HG02588 (cell line): Measurements from ENCODE around the gene POC1B.
A peak's percentile ranks its signal among the peaks of the same experiment; 100 is the strongest.

Source experiments
- ATAC-seq: cut with Tn5 transposase; IDR thresholded peaks from one replicate; pipeline ENCODE4 v1.9.1; 2021; ENCODE audit warnings: mild to moderate bottlenecking, moderate library complexity; ENCODE audit not compliant: unreplicated experiment

The POC1B gene

DNA sequence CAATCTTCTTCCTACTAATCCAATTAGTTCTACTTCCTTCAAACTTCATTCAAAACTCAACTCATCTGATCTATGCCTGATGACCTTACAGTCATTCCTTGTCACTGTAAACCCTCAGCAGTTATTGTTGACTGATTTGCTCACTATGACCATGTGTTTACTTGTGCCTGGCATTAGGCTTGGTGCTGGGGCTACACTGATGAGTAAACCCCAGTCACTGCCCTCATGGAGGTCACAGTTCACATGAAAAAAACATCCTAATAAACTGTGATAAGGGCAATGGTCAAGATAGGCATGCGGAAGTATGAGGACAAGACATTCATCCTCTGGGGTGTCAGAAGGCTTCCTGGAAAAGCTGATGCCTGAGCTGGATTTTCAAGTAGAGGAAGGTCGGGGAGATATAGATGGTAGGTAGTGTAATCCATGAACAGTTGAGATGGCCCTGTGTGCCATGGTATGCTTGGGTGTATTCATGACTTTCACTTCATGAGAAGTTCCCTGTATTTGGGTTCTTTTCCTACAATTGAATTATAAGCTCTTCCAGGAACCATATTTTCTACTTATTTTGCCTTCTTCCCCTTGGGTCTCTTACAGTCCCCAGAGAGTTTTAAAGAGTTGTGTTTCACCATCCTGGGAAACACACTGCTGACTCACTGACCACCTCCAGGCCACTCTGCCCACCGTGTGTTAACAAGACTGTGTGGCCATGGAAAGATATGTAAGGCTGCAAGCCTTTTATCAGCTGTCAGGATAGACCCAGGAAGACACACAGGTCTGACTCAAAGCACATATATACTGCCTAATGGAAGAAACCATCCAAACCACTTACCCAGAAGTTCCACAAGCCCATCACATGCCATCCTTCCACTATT lies 134.8 kb downstream of the POC1B start:
- no peak for ATAC-seq

DNA sequence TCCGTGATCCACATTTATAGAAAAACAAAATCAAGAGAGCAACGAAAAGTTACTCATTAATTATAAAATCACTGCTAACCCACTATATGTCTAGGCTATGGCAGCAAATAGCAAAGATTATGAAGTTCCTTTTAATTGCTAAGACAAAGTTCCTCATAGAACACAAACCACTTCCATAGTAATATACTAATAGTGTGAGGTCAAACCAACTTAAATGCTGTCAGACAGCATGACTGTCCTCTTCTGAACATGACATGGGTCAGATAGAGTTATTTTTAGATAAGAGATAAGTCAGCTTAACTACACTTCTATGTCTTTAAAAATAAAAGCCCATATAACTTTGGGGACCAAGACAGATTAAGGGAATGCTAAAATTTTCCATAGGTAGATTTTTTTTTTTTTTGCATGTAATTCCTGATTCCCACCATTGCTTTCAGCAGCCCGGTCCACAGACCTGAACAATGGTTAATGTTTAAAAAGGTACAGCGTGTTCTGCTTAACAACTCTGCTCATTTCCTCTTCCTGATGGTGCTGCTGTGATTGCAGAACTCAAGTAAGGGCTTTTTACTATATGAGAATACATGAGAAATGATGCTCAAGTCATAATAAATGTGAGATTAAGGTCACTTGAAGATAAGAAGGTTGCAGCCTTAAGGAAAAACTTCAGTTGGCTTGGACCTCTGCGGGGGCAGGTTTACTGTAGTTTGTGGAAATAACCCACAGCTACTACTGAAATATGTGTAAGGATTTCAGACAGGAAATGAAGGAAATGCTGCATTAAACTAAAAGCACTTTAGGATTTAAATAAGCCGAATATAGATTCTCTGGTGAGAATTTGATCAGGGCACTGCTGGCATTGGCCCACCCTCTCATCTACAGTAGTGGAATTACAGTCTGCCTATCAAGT lies 135.8 kb downstream of the POC1B start:
- peak; percentile 56 for ATAC-seq

DNA sequence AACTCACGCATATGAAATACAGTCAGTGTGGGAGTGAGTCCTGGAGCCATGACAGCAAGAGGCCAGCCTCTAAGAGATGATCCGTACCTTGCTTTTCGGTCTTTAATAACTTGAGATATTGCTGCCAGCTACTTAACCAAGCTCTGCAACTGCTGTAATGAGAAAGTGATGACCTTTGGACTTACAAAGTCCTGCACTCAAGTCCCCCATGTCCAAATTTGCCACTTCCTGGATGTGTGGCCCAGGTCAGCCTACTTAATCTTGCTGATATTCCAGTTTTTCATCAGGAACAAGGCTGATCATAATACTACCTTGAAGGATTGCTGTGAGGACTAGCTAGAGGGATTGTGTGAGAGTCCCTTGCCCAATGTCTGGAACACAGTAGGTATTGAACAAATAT lies 139.7 kb downstream of the POC1B start:
- no peak for ATAC-seq

DNA sequence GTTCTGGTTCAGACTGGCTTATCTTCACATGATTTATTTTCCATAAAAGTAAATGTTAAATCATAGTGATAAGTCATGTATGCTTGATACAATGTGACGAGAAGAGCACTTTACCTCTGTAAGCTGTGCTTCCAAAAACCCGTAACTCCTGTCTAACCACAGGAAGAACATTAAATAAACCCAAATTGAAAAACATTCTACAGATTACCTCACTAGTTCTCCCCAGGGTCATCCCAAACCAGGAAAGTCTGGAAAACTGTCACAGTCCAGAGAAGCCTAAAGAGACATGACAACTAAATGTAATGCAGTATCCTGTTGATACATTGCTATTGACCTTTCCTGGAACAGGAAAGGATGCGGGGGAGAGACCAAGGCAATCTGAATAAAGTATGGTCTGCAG lies 141.0 kb downstream of the POC1B start:
- ATAC-seq, result no peak

DNA sequence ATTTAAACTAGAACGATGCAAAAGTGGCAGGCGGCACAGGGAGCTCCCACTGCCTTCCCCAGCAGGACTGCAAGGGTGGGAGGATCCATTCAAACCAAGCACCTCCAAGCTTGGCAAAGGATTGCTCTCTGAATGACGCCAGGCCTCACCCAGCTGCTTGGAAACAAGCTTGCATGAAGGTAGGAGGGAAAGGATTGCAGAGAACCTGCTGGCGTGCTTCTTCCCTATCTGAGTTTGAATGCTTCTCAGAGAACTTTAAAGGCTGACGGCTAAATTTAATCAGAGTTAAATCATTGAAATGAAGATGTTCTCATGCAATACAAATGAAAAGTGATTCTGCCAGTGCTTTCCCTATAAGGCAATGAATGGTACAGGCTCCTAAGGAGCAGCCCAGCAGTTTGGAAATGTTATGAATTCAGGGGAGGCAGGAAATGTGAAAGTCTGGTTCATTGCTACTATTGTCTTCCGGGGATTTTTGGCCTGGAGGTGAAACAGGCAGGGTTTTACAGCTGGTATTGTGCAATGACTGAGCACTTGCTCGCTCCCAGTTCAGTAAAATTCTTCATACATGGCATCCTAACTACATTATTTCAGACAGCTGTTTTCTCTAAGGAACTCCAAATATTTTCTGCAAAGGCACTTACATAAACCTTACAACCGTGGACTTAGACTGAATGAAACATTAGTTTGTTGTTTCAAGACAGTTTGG lies 141.6 kb downstream of the POC1B start:
- ATAC-seq, result no peak

DNA sequence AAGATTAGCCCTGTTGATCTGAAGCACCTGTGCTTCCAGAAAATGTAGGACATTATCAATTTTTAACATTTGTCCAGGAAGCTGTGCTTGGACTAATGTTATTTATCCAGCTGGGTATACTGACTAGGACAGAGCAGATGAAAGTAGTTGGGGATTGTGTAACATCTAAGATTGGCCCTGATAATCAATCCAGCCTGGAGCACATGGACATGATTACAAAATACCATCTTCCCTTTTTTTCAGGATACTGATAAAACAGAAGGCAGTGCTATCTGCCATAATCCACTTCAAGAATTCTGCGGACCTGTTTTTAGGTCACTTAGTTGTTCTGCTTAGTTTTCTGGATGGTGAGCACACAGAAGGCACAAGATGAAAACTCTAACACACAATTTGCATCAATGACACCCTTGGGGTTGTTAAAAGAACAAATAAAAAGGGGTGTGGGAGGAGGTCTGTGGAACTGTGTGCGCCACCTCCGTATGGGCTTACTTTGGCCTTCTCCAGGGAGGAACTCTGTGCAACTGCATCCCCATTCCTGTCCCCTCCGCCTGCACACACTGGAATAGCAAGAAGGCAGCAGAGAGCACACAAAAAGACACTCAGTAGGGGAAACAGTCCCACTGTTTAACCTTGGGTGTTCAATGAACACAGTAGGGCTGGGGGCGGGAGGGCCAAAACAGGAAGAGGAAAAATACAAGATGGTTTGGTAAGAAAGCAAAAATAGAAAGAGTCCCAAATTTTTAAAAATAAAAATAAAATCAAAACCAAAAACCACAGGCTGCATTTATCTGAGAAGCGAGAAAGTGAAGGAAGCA lies 142.4 kb downstream of the POC1B start:
- ATAC-seq, result no peak

DNA sequence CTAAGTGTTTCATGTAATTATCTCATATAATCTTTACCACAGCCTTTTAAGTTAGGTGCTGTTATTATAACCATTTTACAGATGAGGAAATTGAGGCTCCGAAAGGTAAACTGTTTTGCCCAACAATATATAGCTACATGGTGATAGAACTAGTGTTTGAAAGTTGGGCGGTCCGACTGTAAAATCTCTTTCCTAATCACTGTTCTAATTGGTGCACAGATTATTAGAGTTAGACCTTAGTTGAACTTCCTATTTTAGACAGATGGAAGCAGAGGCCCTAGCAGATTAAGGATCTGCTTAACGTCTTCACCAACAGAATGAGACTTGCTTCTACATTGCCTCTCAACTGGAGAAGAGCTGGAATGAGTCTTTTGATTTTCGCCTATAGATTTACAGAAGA lies 143.5 kb downstream of the POC1B start:
- no peak for ATAC-seq

DNA sequence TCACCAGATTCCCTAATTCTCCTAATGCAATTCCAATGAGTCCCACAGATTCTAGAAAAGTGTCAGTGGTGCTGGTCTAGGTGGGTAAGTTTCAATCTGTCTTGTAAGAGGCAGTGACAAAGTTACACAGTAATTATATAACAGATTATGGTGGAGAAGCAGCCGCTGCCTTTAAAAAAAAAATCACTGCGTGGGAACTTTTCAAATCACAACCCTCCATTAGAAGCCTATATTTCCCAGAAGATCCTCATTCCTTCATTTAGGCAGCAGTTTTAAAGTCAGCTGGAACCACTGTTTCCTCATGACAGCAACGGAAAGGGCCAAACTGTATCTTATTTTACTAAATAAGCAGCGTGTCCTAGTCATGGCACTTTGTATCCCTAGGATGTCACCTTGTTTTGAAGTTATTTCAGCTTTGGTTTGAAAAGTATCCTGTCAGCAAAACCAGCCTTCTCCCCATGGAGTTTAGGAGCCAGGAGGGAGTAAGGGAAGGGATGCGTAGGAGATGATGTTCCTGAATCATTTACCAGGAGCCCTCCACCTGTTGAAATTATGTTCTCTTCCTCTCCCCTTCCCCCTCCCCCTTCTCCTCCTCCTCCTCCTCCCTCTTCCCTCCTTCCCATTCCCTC lies 145.9 kb downstream of the POC1B start:
- no peak for ATAC-seq

DNA sequence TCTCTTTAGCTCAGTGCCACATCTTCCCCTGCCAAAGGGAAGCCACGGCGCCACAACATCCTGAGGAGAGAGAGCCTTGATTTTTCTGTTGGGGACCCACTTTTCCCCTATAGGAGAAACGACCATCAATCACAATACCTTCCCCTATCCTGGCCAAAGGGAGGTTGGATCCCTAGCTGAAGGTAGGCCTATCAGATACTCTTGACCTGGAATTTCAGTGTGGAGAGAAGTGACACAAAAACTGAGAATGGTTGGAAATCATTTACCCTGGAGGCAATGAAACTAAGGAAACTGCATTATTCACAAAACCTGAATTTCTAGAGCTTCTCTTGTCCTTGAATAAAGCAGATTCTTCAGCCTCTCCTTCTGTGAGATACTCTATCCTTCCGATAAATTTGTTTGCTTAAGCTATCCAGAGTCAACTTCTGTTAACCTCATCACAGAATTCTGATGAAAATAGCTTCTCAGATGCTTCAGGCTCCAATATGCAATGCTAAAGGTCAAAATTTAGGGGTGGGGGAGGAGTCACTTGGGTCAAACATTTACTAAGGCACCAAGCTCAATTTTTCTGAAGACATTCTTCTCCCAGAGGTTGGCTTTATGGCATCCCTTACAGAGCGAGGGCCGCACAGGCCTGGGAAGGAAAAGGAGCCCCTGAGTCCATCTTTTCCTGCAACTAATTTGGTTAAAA lies 146.6 kb downstream of the POC1B start:
- no peak for ATAC-seq

DNA sequence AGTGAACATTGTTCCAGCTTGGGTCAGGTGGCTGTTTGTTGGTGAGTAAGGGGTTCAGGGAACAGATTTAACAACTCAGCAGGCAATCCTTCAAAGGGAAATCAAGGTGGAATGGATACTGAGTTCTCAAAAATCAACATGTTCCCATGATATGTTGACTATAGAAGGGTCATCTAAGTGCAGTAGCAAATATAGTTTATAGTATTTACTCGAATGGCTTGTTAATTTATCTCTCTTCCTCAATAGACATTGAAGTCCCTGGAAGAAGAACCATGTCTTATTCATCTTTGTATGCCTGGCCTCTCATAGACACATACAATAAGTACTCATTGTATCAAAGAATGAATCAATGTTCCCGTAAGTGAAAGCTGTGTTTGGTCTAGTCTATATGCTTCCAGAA lies 149.0 kb downstream of the POC1B start:
- ATAC-seq, result no peak

DNA sequence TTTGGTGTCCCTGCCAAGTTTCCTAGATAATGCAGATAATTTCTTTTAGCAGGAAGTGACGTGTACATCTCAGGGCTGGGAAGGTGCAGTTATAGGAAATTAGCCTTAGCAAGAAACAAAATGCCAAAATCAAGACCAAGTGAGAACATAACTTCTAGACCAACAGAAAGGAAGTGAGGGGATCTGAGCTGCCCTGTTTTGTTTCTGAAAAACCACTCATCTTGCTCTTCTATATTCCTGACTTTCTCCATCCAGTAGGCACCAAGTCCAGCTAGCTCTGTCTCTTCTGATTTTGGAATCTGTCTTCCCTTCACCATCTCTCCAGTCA lies 149.7 kb downstream of the POC1B start:
- no peak for ATAC-seq

DNA sequence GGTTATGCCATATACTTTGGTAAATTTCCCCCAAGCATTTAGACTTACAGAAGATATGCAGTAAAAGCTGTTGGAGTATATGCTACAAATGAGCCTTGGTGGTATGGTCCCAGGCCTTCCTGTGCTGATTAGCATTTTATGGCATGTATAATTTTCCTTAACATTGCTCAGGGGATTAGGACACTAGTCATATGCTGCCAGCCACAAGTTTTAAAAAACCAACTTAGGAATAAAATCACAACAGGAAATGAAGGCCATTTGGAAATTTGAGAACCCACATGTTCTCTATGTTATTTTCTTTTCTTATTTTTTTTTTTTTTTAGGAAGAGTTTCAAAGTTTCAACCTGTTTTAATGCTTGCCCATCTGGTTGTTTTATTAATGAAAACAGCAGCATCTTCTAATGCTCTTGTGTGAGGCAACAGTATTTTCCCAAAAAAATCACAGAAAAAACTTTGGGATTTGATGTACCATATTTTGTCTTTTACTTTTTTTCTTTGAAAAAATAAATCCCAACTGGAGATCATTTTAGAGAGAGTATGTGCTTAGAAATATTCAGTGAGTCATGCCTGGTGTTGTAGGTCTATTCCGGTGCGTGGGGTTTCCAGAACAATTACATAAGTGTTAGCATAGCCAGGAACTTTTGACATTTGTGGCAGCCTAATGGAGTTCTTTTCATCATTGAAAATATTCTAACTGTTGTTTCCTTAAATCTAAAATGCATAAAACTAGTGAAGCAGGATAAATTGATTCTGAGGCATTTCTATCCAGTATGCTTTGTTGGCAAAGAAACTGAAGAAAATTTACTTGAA lies 151.9 kb downstream of the POC1B start:
- ATAC-seq, result no peak

DNA sequence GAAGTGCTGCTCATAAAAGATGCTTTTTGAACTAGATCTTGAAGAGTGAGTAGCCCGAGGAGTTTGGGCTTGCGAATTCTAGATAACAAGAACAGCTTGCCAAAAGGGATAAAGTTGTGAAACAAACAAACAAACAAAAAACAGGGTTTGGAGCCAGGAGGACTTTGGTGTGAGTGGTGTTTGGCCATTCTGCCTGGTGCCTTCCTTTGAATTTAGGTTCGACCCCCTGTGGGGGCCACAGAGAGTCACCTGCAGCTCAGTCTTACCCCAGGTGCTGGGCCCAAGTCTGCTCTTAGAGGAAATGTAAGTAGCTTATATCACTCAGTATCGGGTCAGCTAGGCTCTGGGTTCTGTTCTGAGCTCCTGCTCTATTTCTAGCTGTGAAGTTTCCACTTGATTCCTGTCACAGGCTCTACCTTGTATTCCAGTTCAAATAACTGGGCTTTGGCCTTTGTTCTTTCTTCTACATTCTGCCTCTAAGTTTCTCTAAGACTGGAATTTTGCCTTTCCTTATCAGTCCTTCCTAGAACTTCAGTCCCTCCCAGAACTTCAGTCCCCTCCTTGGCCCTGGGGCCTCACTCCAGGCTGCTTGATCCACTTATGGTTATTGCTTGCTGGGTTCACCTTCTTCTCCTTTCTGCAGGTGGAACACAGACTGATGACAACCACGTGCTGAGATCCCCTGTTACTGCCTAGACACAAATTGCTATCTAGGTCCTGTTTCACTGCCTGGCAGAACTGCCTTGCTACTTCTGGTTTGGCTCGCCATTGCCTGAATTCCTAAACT lies 153.1 kb downstream of the POC1B start:
- no peak for ATAC-seq

DNA sequence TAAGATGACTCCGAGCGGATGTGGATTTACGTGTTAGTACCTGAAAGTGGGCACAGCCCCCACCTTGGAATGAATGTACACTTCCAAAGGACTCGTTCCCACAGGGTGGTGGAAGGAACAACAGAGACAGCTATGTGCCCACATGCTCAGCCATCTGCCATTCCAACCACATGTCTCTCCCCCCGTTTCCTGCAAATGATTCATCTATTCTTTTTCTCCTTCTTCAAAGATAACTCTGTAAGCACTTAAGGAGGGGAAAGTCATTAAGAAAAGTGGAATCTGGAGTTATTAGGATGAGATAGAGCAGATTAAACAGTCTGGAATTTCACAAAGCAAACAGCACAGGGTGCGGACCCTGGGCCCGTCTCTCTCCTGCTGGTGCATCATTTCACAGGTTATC lies 155.0 kb downstream of the POC1B start:
- ATAC-seq, result no peak

DNA sequence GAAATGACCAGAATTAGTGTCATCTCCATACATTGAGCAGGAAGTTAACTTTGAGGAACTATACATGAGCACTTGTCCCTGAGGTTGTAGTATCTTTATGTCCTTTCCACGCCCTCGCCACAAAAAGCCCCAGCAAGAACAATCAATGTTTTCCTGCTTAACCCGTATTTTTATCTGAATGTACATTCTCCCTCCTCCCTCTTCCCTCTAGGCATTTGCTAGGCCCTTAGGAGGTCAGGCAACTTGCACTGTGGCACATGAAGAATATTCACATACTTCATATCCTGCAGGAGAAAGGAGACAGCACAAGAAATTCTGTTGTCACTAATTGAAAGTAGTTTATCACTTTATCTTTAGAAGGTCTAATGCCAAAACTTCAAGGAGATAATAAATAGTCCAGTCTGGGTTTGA lies 155.4 kb downstream of the POC1B start:
- no peak for ATAC-seq
